GM10248 (cell line): Measurements from ENCODE around the gene MAN2A1.

ENCODE experiments used
- CTCF ChIA-PET: fragments of 300-600 bp; sonication (Branson Sonifier 250); formaldehyde crosslinking; extraction: SDS; loops from one replicate; lab custom pipeline; 2021; ENCODE audit warnings: antibody characterized with exemption; lab: Yijun Ruan, JAX
- POLR2A ChIA-PET: fragments of 350-650 bp; sonication (Branson Sonifier 250); formaldehyde crosslinking; extraction: SDS; loops from one replicate; lab custom pipeline; 2020; ENCODE audit warnings: antibody characterized with exemption; lab: Yijun Ruan, JAX
- DNase-seq: peaks from one replicate; pipeline ENCODE4 v3.0.0; 2012; ENCODE audit errors: extremely low spot score
- TF ChIP-seq, protein P1 (sequence below): IDR thresholded peaks from 2 replicates; pipeline ENCODE4 v1.5.1; 2012; ENCODE audit warnings: mild to moderate bottlenecking, low read depth; ENCODE audit errors: extremely low read depth, missing control alignments, control extremely low read depth

Gene MAN2A1

GRCh38 chr5:109748546-109748945 lies 58.8 kb downstream of the MAN2A1 start:
- ChIA-PET POLR2A (no interaction called here), CTCF (no interaction called here)
- no peak for DNase-seq
- TF ChIP-seq, protein P1, sequence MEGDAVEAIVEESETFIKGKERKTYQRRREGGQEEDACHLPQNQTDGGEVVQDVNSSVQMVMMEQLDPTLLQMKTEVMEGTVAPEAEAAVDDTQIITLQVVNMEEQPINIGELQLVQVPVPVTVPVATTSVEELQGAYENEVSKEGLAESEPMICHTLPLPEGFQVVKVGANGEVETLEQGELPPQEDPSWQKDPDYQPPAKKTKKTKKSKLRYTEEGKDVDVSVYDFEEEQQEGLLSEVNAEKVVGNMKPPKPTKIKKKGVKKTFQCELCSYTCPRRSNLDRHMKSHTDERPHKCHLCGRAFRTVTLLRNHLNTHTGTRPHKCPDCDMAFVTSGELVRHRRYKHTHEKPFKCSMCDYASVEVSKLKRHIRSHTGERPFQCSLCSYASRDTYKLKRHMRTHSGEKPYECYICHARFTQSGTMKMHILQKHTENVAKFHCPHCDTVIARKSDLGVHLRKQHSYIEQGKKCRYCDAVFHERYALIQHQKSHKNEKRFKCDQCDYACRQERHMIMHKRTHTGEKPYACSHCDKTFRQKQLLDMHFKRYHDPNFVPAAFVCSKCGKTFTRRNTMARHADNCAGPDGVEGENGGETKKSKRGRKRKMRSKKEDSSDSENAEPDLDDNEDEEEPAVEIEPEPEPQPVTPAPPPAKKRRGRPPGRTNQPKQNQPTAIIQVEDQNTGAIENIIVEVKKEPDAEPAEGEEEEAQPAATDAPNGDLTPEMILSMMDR = no peak

- DNase-seq = no peak
- ChIA-PET POLR2A (no interaction called here), CTCF (no interaction called here)
- TF ChIP-seq, protein P1 = no peak
Observed at GRCh38 chr5:109750463-109750862, 60.7 kb downstream of the MAN2A1 start.

GRCh38 chr5:109753279-109753678 lies 63.6 kb downstream of the MAN2A1 start:
- POLR2A ChIA-PET = no interaction called here
- DNase-seq = no peak
- CTCF ChIA-PET = interaction anchor here (1.4 to 1.5 kb wide), 2 partner anchors 9 to 14 kb away, joined by 3 to 4 read pairs; no protein-coding TSS in a partner anchor
- TF ChIP-seq, protein P1 = no peak

DNA sequence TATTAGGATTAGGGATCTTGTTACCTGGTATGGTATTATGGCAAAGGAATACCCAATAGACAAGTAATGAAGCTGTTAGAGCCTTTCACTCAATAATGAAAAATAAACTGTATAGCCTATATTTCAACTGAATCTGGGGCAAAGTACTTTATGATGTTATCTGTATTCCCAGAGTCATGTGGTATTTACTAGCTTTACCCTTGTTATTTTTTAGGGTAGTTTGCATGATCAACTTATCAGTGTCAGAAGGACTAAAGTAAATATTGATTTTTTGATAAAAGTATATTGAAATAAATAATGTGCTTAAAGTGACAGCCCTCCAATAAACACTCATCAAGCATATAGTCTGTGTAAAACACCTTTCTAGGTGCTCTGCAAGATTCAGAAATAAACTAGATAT lies 64.6 kb downstream of the MAN2A1 start:
- no peak for DNase-seq
- ChIA-PET CTCF (no interaction called here), POLR2A (interaction anchor here (0.6 kb wide), 1 partner anchor 450 kb away, joined by 3 read pairs; no protein-coding TSS in a partner anchor)
- TF ChIP-seq, protein P1 = no peak

DNA sequence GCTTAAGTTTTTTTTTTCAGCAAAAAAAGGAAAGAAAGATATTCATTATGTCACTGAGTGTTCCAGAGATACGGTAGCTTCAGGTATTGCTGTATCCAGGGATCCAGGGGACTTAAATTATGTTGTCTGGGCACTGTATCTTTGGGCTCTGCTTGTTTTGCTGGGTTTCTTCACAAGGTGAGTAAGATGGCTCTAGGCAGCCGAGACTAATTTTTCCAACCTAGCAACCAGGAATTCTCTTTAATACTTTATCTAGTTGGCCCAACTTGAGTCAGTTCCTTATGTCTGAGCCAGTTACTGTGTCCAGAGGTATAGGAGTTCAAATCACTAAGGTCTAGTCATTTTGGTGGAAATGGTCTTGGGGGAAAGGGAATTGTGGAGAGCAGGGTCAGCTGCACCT lies 66.0 kb downstream of the MAN2A1 start:
- TF ChIP-seq, protein P1 = no peak
- no peak for DNase-seq
- ChIA-PET POLR2A (no interaction called here), CTCF (no interaction called here)

- POLR2A ChIA-PET = no interaction called here
- CTCF ChIA-PET = no interaction called here
- DNase-seq = no peak
- TF ChIP-seq, protein P1 = no peak
Observed at GRCh38 chr5:109756543-109757185, 66.9 kb downstream of the MAN2A1 start.
